Mesendoderm (in vitro differentiated cells): Measurements from ENCODE around the gene MYCT1. TPM values are rescaled to one million over a fixed set of nuclear protein-coding genes. Genes with fewer than 3 reads are reported as not detected.

Experiments
- DNase-seq: peaks from one replicate; pipeline ENCODE4 v3.0.0; 2013
- H2AK5ac ChIP-seq: 2 replicates; pipeline ENCODE4 v1.6.1; 2013; ENCODE audit warnings: low read length, inconsistent platforms
- H2BK120ac ChIP-seq: 2 replicates; pipeline ENCODE4 v1.6.1; 2013; ENCODE audit warnings: low read depth, mild to moderate bottlenecking, low read length, moderate library complexity, mixed read lengths
- H2BK15ac ChIP-seq: replicated peaks from 2 replicates; pipeline ENCODE4 v1.6.1; 2013; ENCODE audit warnings: low read depth, mild to moderate bottlenecking, moderate library complexity
- H2BK5ac ChIP-seq: 2 replicates; pipeline ENCODE4 v1.6.1; 2013; ENCODE audit warnings: low read length, inconsistent platforms
- H3K18ac ChIP-seq: 2 replicates; pipeline ENCODE4 v1.6.1; 2013; ENCODE audit warnings: mild to moderate bottlenecking, low read length, mixed read lengths
- H3K23ac ChIP-seq: one replicate; pipeline ENCODE4 v1.6.1; 2013; ENCODE audit warnings: low read length
- H3K27ac ChIP-seq: 2 replicates; pipeline ENCODE4 v1.5.1; 2013; ENCODE audit warnings: low read depth, mild to moderate bottlenecking, inconsistent platforms, low read length, moderate library complexity
- H3K27me3 ChIP-seq: 2 replicates; pipeline ENCODE4 v1.6.1; 2013; ENCODE audit warnings: low read length, control low read depth, mild to moderate bottlenecking, inconsistent platforms; ENCODE audit not compliant: insufficient read depth, poor library complexity
- H3K36me3 ChIP-seq: 2 replicates; pipeline ENCODE4 v1.6.1; 2013; ENCODE audit warnings: low read length, inconsistent platforms; ENCODE audit not compliant: control insufficient read depth, insufficient read depth
- H3K4ac ChIP-seq: one replicate; pipeline ENCODE4 v1.6.1; 2013; ENCODE audit warnings: low read depth, mild to moderate bottlenecking, low read length, moderate library complexity
- H3K4me1 ChIP-seq: 2 replicates; pipeline ENCODE4 v1.6.1; 2013; ENCODE audit warnings: low read depth, low read length, inconsistent platforms; ENCODE audit not compliant: control insufficient read depth
- H3K4me2 ChIP-seq: 2 replicates; pipeline ENCODE4 v1.6.1; 2013; ENCODE audit warnings: low read length
- H3K4me3 ChIP-seq: 2 replicates; pipeline ENCODE4 v1.5.1; 2013; ENCODE audit warnings: mild to moderate bottlenecking, low read length
- H3K56ac ChIP-seq: one replicate; pipeline ENCODE4 v1.6.1; 2013; ENCODE audit warnings: low read length
- H3K79me1 ChIP-seq: 2 replicates; pipeline ENCODE4 v1.6.1; 2013; ENCODE audit warnings: low read length, inconsistent platforms
- H3K79me2 ChIP-seq: 2 replicates; pipeline ENCODE4 v1.6.1; 2013; ENCODE audit warnings: mild to moderate bottlenecking, low read length; ENCODE audit not compliant: control insufficient read depth, insufficient read depth
- H3K9ac ChIP-seq: 2 replicates; pipeline ENCODE4 v1.6.1; 2013; ENCODE audit warnings: low read length, inconsistent platforms
- H4K5ac ChIP-seq: one replicate; pipeline ENCODE4 v1.6.1; 2013; ENCODE audit warnings: low read length
- H4K8ac ChIP-seq: one replicate; pipeline ENCODE4 v1.6.1; 2013; ENCODE audit warnings: low read depth, mild to moderate bottlenecking, control low read depth, low read length, moderate library complexity
- WGBS: extraction: QIAGEN DNeasy Blood & Tissue Kit; methylation state at CpG from one replicate; pipeline ENCODE4 v1.1.7; 2013; ENCODE audit warnings: low lambda C conversion rate, missing lambda C conversion rate; ENCODE audit not compliant: insufficient coverage; ENCODE audit errors: extremely low coverage; 5-methylcytosine and 5-hydroxymethylcytosine counted together
- polyA plus RNA-seq, 2 experiments: library from polyadenylated mRNA; stranded (reverse); fragments of 200-250 nt; gene quantifications; one replicate each; pipeline ENCODE4 v1.2.3, GENCODE V29; 2013

Gene MYCT1
- polyA plus RNA-seq (2013, experiment 1 of 2): 7.0 TPM
- polyA plus RNA-seq (2013, experiment 2 of 2): 6.2 TPM

DNA sequence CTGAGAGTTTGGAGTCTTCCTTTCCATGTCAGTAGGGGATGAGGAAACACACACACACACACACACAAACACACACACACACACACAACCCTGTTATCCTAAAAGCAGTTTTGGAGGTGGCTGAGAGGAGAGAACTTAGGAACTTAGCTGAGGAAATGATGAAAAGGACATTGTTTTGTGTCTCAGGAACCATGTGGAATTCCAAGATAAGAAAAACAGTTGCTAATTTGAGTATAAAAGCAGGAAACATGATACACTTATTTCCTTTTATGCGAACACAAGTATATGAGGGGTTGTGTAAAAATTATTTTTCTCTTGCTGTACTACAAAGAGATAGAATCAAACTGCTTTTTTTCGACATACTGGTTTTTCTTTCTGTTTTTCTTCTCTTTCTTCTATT, at the start of gene MYCT1:
TSS of gene MYCT1 (plus strand) at position 264 of the 400 bp plus-strand sequence. CDS start at position 270, 6 bp downstream.
- H3K79me2 ChIP-seq: no peaks in the 10 kb centered on the region
- H2AK5ac ChIP-seq: no peak within 1 kb of the TSS
- no CpG with 5 or more reads among the region's 2 CpGs for whole genome bisulfite sequencing
- H3K79me1 ChIP-seq: no peaks in the 10 kb centered on the region
- H3K18ac ChIP-seq: no peak within 1 kb of the TSS
- H3K4me2 ChIP-seq: no peak within 1 kb of the TSS
- H3K36me3 ChIP-seq: no peaks in the 10 kb centered on the region
- H3K56ac ChIP-seq: no peak within 1 kb of the TSS
- peaks cover 2% of the 10 kb centered on the region for H3K4me1 ChIP-seq
- H4K8ac ChIP-seq: no peak within 1 kb of the TSS
- no peak within 1 kb of the TSS for H2BK5ac ChIP-seq
- no peak within 1 kb of the TSS for H3K4me3 ChIP-seq
- no peak within 1 kb of the TSS for H3K23ac ChIP-seq
- H2BK120ac ChIP-seq: no peak within 1 kb of the TSS
- H2BK15ac ChIP-seq: no peak within 1 kb of the TSS
- H3K27me3 ChIP-seq: no peaks in the 10 kb centered on the region
- no peak within 1 kb of the TSS for H3K27ac ChIP-seq
- H4K5ac ChIP-seq: no peak within 1 kb of the TSS
- no peak within 1 kb of the TSS for H3K4ac ChIP-seq
- no peak for DNase-seq
- no peak within 1 kb of the TSS for H3K9ac ChIP-seq

- no peak for DNase-seq
- Histone ChIP-seq H3K18ac (no peak overlapping the region), H2AK5ac (no peak overlapping the region)
These were observed 49.6 kb upstream of the MYCT1 start for GRCh38 chr6:152648105-152648504.

DNA sequence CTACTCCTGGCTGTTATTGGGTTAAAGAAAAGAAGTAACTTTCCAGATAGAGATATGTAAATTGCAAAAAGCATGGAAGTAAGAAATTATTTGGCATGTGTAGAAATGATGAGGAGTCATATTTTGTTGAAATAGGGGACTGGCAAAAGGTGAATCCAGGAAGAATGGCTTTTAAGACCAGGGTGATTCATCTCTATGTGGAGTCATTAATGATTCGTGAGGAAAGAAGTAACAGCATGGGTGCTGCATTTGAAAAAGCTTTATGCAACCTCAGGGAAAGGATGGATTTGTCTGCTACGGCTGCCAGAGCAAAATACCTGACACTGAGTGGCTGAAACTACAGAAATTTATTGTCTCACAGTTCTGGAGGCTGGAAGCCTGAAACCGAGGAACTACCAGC, 45.7 kb upstream of the MYCT1 start:
- Histone ChIP-seq H3K4ac (no peak overlapping the region), H2BK120ac (no peak overlapping the region), H3K23ac (no peak overlapping the region), H3K79me2 (no peaks in the 10 kb centered on the region), H3K4me3 (no peak overlapping the region), H3K56ac (no peak overlapping the region), H3K18ac (no peak overlapping the region), H3K9ac (no peak overlapping the region), H3K4me2 (no peak overlapping the region), H4K5ac (no peak overlapping the region), H3K27me3 (no peaks in the 10 kb centered on the region), H3K27ac (no peak overlapping the region), H4K8ac (no peak overlapping the region), H3K4me1 (no peaks in the 10 kb centered on the region), H3K36me3 (no peaks in the 10 kb centered on the region), H2AK5ac (no peak overlapping the region), H3K79me1 (no peaks in the 10 kb centered on the region), H2BK15ac (no peak overlapping the region), H2BK5ac (no peak overlapping the region)
- no CpG with 5 or more reads among the region's 3 CpGs for WGBS
- DNase-seq: no peak

More at GRCh38 chr6:152648105-152648504, 49.6 kb upstream of the MYCT1 start:
- no CpG with 5 or more reads among the region's 2 CpGs for WGBS
- no peak overlapping the region for H3K56ac ChIP-seq
- no peak overlapping the region for H4K8ac ChIP-seq
- H3K79me2 ChIP-seq: no peaks in the 10 kb centered on the region
- no peak overlapping the region for H3K4me2 ChIP-seq
- H3K27ac ChIP-seq: no peak overlapping the region
- no peak overlapping the region for H3K9ac ChIP-seq
- no peak overlapping the region for H3K4ac ChIP-seq
- no peaks in the 10 kb centered on the region for H3K27me3 ChIP-seq
- no peaks in the 10 kb centered on the region for H3K36me3 ChIP-seq
- H2BK120ac ChIP-seq: no peak overlapping the region
- no peaks in the 10 kb centered on the region for H3K79me1 ChIP-seq
- no peak overlapping the region for H3K23ac ChIP-seq
- H3K4me3 ChIP-seq: no peak overlapping the region
- no peak overlapping the region for H2BK5ac ChIP-seq
- H3K4me1 ChIP-seq: no peaks in the 10 kb centered on the region
- H2BK15ac ChIP-seq: no peak overlapping the region
- H4K5ac ChIP-seq: no peak overlapping the region

GRCh38 chr6:152661776-152662175, 35.9 kb upstream of the MYCT1 start:
- no peaks in the 10 kb centered on the region for H3K27me3 ChIP-seq
- no peak overlapping the region for H3K4me2 ChIP-seq
- H3K18ac ChIP-seq: no peak overlapping the region
- H4K8ac ChIP-seq: no peak overlapping the region
- H4K5ac ChIP-seq: no peak overlapping the region
- no peaks in the 10 kb centered on the region for H3K4me1 ChIP-seq
- no peak overlapping the region for H3K27ac ChIP-seq
- H3K9ac ChIP-seq: no peak overlapping the region
- peak; percentile 60 for DNase-seq
- H2BK120ac ChIP-seq: no peak overlapping the region
- H2BK15ac ChIP-seq: no peak overlapping the region
- no CpG with 5 or more reads among the region's 3 CpGs for WGBS
- no peaks in the 10 kb centered on the region for H3K79me1 ChIP-seq
- H2BK5ac ChIP-seq: no peak overlapping the region
- no peak overlapping the region for H2AK5ac ChIP-seq
- H3K79me2 ChIP-seq: no peaks in the 10 kb centered on the region
- H3K4me3 ChIP-seq: no peak overlapping the region
- no peak overlapping the region for H3K4ac ChIP-seq
- no peak overlapping the region for H3K23ac ChIP-seq
- H3K36me3 ChIP-seq: no peaks in the 10 kb centered on the region
- H3K56ac ChIP-seq: no peak overlapping the region

DNA sequence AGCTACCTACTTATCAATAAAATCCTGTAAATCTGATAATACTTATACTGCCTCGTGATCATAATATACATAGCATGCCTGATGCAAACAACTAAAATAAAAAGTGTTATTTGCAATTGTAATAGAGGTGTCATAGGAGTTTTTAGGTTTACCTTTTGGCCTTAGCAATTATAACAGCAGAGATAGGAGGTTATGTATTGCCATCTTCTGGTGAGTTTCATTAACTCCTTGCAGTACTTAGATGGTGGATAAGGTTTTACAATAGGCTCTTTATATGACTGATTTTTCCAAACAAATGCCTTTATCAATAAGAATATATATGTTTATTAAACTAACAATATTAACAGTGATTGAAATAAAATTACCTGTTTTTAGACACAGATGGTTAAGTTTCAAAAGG, 27.8 kb upstream of the MYCT1 start:
- H4K5ac ChIP-seq: no peak overlapping the region
- no peak overlapping the region for H3K23ac ChIP-seq
- no peak overlapping the region for H3K9ac ChIP-seq
- H3K79me1 ChIP-seq: no peaks in the 10 kb centered on the region
- H3K36me3 ChIP-seq: no peaks in the 10 kb centered on the region
- no peak overlapping the region for H3K4me2 ChIP-seq
- no peak overlapping the region for H3K18ac ChIP-seq
- H3K4ac ChIP-seq: no peak overlapping the region
- no peak overlapping the region for H2BK120ac ChIP-seq
- no peak overlapping the region for H2BK5ac ChIP-seq
- H3K79me2 ChIP-seq: no peaks in the 10 kb centered on the region
- H3K4me3 ChIP-seq: no peak overlapping the region
- peak; percentile 53 for DNase-seq
- no peak overlapping the region for H4K8ac ChIP-seq
- no peak overlapping the region for H2AK5ac ChIP-seq
- no peak overlapping the region for H3K56ac ChIP-seq
- no peak overlapping the region for H3K27ac ChIP-seq
- H3K4me1 ChIP-seq: no peaks in the 10 kb centered on the region
- H2BK15ac ChIP-seq: no peak overlapping the region
- H3K27me3 ChIP-seq: no peaks in the 10 kb centered on the region
- WGBS: no CpG with 5 or more reads among the region's 1 CpG

DNA sequence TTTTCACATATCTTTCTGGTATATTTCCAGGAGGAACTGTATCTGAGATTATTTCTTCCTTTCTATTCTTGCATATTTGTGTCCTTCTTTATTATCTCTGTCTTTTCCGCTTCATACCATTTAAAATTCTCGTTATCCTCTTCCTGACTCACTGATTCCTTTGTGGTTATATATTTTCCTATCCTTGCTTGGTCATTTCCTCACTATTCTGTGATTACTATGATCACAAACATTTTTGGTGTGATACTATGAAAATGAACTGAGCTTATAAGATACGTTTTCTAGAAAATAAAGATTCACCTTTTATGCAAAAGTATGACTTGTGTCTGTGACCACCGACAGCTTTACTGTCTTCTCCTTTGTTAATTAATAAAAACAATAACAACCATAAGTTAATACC, 26.5 kb upstream of the MYCT1 start:
- Histone ChIP-seq H2BK120ac (no peak overlapping the region), H3K27ac (no peak overlapping the region), H2AK5ac (no peak overlapping the region), H4K8ac (no peak overlapping the region), H4K5ac (no peak overlapping the region), H3K36me3 (no peaks in the 10 kb centered on the region), H3K79me1 (no peaks in the 10 kb centered on the region), H2BK15ac (no peak overlapping the region), H3K4me3 (no peak overlapping the region), H3K79me2 (no peaks in the 10 kb centered on the region), H3K4me1 (no peaks in the 10 kb centered on the region), H3K18ac (no peak overlapping the region), H3K4ac (no peak overlapping the region), H3K27me3 (no peaks in the 10 kb centered on the region), H3K23ac (no peak overlapping the region), H2BK5ac (no peak overlapping the region), H3K4me2 (no peak overlapping the region), H3K9ac (no peak overlapping the region), H3K56ac (no peak overlapping the region)
- DNase-seq: no peak
- 100% methylated on average over 2 of the region's 4 CpGs for WGBS
